ENCODE results near the gene RNF4.

RNF4 gene

GRCh38 chr4:2438822-2439718 is 29.8 kb upstream of the RNF4 start:
- no peak for DNase-seq

GRCh38 chr4:2441393-2442174 is 27.3 kb upstream of the RNF4 start:
- DNase-seq, result peak; percentile 32

GRCh38 chr4:2442175-2442993 is 26.5 kb upstream of the RNF4 start:
- DNase-seq, result no peak

- no peak for DNase-seq
Measured at GRCh38 chr4:2443061-2443730, 25.7 kb upstream of the RNF4 start.

GRCh38 chr4:2443956-2444740 is 24.8 kb upstream of the RNF4 start:
- DNase-seq, result no peak

- no peak for DNase-seq
Measured at GRCh38 chr4:2445130-2445529, 23.8 kb upstream of the RNF4 start.

GRCh38 chr4:2445571-2445970 is 23.3 kb upstream of the RNF4 start:
- DNase-seq, result no peak

GRCh38 chr4:2446656-2447564 is 22.0 kb upstream of the RNF4 start:
- DNase-seq, result no peak

GRCh38 chr4:2448589-2448988 is 20.3 kb upstream of the RNF4 start:
- DNase-seq, result no peak

GRCh38 chr4:2449051-2449450 is 19.9 kb upstream of the RNF4 start:
- no peak for DNase-seq

- no peak for DNase-seq
Measured at GRCh38 chr4:2449511-2450392, 19.2 kb upstream of the RNF4 start.

GRCh38 chr4:2450394-2451035 is 18.4 kb upstream of the RNF4 start:
- DNase-seq, result no peak

GRCh38 chr4:2451036-2451520 is 17.8 kb upstream of the RNF4 start:
- no peak for DNase-seq

GRCh38 chr4:2451821-2452785 is 16.8 kb upstream of the RNF4 start:
- no peak for DNase-seq

- no peak for DNase-seq
Measured at GRCh38 chr4:2457481-2458295, 11.2 kb upstream of the RNF4 start.
